ENCODE results near the gene VAC14. TPM values are rescaled to one million over a fixed set of nuclear protein-coding genes. Genes with fewer than 3 reads are reported as not detected.

VAC14 gene
- total and polyA plus RNA-seq, 2 of the 8 experiments (the other 6 are each of a cell fraction or from before 2014, with no cell fraction given) = 56.0 to 108 TPM

GRCh38 chr16:70793851-70794502, 7.0 kb downstream of the VAC14 start:
- Histone ChIP-seq H2BK15ac (ENCODE audit: low read length) (no peak overlapping the region), H2BK12ac (ENCODE audit: low read depth, low read length) (no peak overlapping the region), H3K4ac (replicated peaks; ENCODE audit: insufficient read length, low read depth, low read length) (no peak overlapping the region), H4K8ac (ENCODE audit: extremely low read depth, insufficient read depth, low read length) (no peak overlapping the region), H4K20me1 (replicated peaks in 1 of 2; ENCODE audit: control insufficient read depth in 1 of 2, insufficient read depth in 2 of 2, low read length in 2 of 2) (peaks cover 22 to 33% of the 10 kb centered on the region in 2 experiments), H3K9me3 (ENCODE audit: insufficient read depth in 2 of 2, low read depth in 1 of 2, low read length in 1 of 2) (no peaks in the 10 kb centered on the region), H2AK5ac (ENCODE audit: low read depth, low read length) (no peak overlapping the region), H4K91ac (replicated peaks; ENCODE audit: insufficient read length, low read length) (no peak overlapping the region), H3K27ac (ENCODE audit: low read depth, low read length) (no peak overlapping the region), H2BK20ac (ENCODE audit: low read length) (no peak overlapping the region), H3K56ac (replicated peaks; ENCODE audit: insufficient read length, low read depth, low read length) (no peak overlapping the region), H2AFZ (ENCODE audit: low read length) (no peak overlapping the region), H3K23ac (ENCODE audit: insufficient read length) (no peak overlapping the region), H3K4me3 (ENCODE audit: extremely low read depth in 1 of 4, insufficient read depth in 2 of 4, low read depth in 3 of 4, low read length in 4 of 4) (no peak overlapping the region), H2BK5ac (ENCODE audit: low read depth, low read length) (no peak overlapping the region), H3K23me2 (ENCODE audit: low read depth, low read length) (no peaks in the 10 kb centered on the region), H3K14ac (ENCODE audit: insufficient read length) (no peak overlapping the region), H2BK120ac (replicated peaks; ENCODE audit: low read depth, low read length) (no peak overlapping the region), H4K5ac (ENCODE audit: insufficient read length, low read depth, low read length) (no peak overlapping the region), H3K79me2 (ENCODE audit: control insufficient read depth in 1 of 2, insufficient read depth in 2 of 2, low read length in 2 of 2) (peaks cover 8 to 89% of the 10 kb centered on the region in 2 experiments), H3K27me3 (replicated peaks in 1 of 4; ENCODE audit: control insufficient read depth in 3 of 4, extremely low read depth in 1 of 4, insufficient read depth in 3 of 4, low read length in 3 of 4) (no peaks in the 10 kb centered on the region), H3K79me1 (ENCODE audit: low read depth, low read length) (peaks cover 27% of the 10 kb centered on the region), H3K4me2 (ENCODE audit: insufficient read depth in 1 of 2, low read depth in 2 of 2, low read length in 2 of 2) (no peak overlapping the region), H3K9ac (replicated peaks in 1 of 4; ENCODE audit: extremely low read depth in 1 of 4, low read depth in 3 of 4, low read length in 3 of 4) (no peak overlapping the region), H3K4me1 (replicated peaks in 1 of 4; ENCODE audit: control insufficient read depth in 3 of 4, insufficient read depth in 4 of 4, low read length in 3 of 4) (peaks cover 0 to 2% (median 0%) of the 10 kb centered on the region in 4 experiments; a peak in 3 of 7 replicates), H3K36me3 (ENCODE audit: control insufficient read depth in 2 of 4, insufficient read depth in 4 of 4, low read length in 3 of 4) (peaks cover 0 to 7% (median 0%) of the 10 kb centered on the region in 4 experiments; a peak in 2 of 8 replicates), H3K18ac (ENCODE audit: extremely low read depth, low read length) (no peak overlapping the region)
- FAIRE-seq (no peak), DNase-seq (ENCODE audit: low read depth in 1 of 2, low spot score in 2 of 2) (no peak)
- ChIA-PET POLR2A (ENCODE audit: partially characterized antibody) (interaction anchor here (0.9 kb wide), 1 partner anchor 10 kb away, joined by 3 read pairs; no protein-coding TSS in a partner anchor), CTCF (ENCODE audit: partially characterized antibody) (interaction anchor here (0.6 to 3.0 kb wide), 3 partner anchors 14 to 572 kb away, joined by 3 to 8 read pairs (median 3); no protein-coding TSS in a partner anchor)
- 86% methylated on average over 8 of the region's 8 CpGs; no CpG with 5 or more reads in 1 of the 2 experiments for WGBS, 2 experiments (ENCODE audit: extremely low coverage in 1 of 2, insufficient coverage in 1 of 2, insufficient read length in 1 of 2, insufficient replicate concordance in 2 of 2, low coverage in 1 of 2, low lambda C conversion rate in 2 of 2, missing lambda C conversion rate in 1 of 2)
- TF ChIP-seq SUZ12 (IDR thresholded peaks at IDR 0.05; ENCODE audit: low read length) (no peak), RAD21 (IDR thresholded peaks at IDR 0.05 in 1 of 2, conservative IDR thresholded peaks at IDR 0.05 in 1 of 2; ENCODE audit: low read depth in 2 of 2, low read length in 2 of 2) (no peak), CEBPB (IDR thresholded peaks at IDR 0.05; ENCODE audit: low read depth, low read length) (no peak), ASH2L (IDR thresholded peaks at IDR 0.05; ENCODE audit: low read length) (no peak), EGR1 (IDR thresholded peaks at IDR 0.05; ENCODE audit: borderline replicate concordance, low read depth, low read length) (no peak), BACH1 (IDR thresholded peaks at IDR 0.05; ENCODE audit: low read length) (no peak), CBX5 (IDR thresholded peaks at IDR 0.05; ENCODE audit: low read depth, low read length) (no peak), GABPA (IDR thresholded peaks at IDR 0.05; ENCODE audit: borderline replicate concordance, insufficient read depth, low read length) (no peak), CHD2 (IDR thresholded peaks at IDR 0.05; ENCODE audit: low read length) (no peak), NANOG (IDR thresholded peaks at IDR 0.05; ENCODE audit: insufficient read depth, low read depth, low read length, poor library complexity, severe bottlenecking) (no peak)
